Esophagus squamous epithelium (tissue), 5 donors: Measurements from ENCODE around the gene CEP128. TPM values are rescaled to one million over a fixed set of nuclear protein-coding genes. Genes with fewer than 3 reads are reported as not detected.

Experiments
- DNase-seq: peaks from one replicate; lab custom pipeline; 2025; lab: John Stamatoyannopoulos, UW
- H3K27ac ChIP-seq, 4 donors: fragments of 200-600 bp; sonication (generic); one replicate each; pipeline ENCODE4 v1.5.1; 2016 to 2019; ENCODE audit warnings: mild to moderate bottlenecking in 1 of 4
- H3K27me3 ChIP-seq, 4 donors: fragments of 200-600 bp; sonication (generic); 1 replicate in 3 of 4; 2 replicates in 1 of 4; pipeline versions ENCODE4 v1.5.1 to v1.6.0; 2017 to 2021; ENCODE audit warnings: antibody characterized with exemption in 1 of 4
- H3K36me3 ChIP-seq, 3 donors: fragments of 200-600 bp; sonication (generic); one replicate each; pipeline ENCODE4 v1.5.1; 2016 to 2019
- H3K4me1 ChIP-seq, 3 donors: fragments of 200-600 bp; sonication (generic); one replicate each; pipeline ENCODE4 v1.5.1; 2017 to 2019
- H3K4me3 ChIP-seq, 4 donors: fragments of 200-600 bp; sonication (generic); 1 replicate in 3 of 4; 2 replicates in 1 of 4; pipeline ENCODE4 v1.5.1; 2016 to 2019; ENCODE audit warnings: mild to moderate bottlenecking in 2 of 4, moderate library complexity in 1 of 4
- H3K9me3 ChIP-seq, 3 donors: fragments of 200-600 bp; sonication (generic); one replicate each; pipeline ENCODE4 v1.5.1; 2016 to 2019
- CTCF ChIP-seq, 6 experiments: fragments of 450-650 bp in 4 of 6; fragments of 200-600 bp in 2 of 6; sonication (generic) in 2 of 6; IDR thresholded peaks; one replicate each; pipeline ENCODE4 v1.5.1; 2016 to 2019; ENCODE audit warnings: antibody characterized with exemption in 6 of 6, mild to moderate bottlenecking in 4 of 6, moderate library complexity in 4 of 6
- POLR2A ChIP-seq, 4 donors: fragments of 450-650 bp; IDR thresholded peaks; one replicate each; pipeline ENCODE4 v1.6.1; 2017; ENCODE audit warnings: antibody characterized with exemption in 4 of 4, mild to moderate bottlenecking in 4 of 4, moderate library complexity in 3 of 4
- WGBS, 2 donors: methylation state at CpG; one replicate each; pipeline ENCODE4 v1.1.5; 2018; 5-methylcytosine and 5-hydroxymethylcytosine counted together
- intact Hi-C: fragments of 100-400 bp; cut with DNase I; formaldehyde crosslinking; loops from one replicate; pipeline ENCODE4 v1.15.0; 2022
- total RNA-seq, 4 donors: library from RNA; depleted of rRNA; stranded (reverse); fragments of >200 nt; gene quantifications; one replicate each; pipeline ENCODE4 v1.1.0, GENCODE V29; 2016
- donor health status: DM: yes; HTN: yes; CAD: no.

Gene CEP128
- total RNA-seq, 4 donors from 2014 or later = 2.0 to 12.6 (median 5.4) TPM

GRCh38 chr14:80770114-80770908 is 171.2 kb downstream of the CEP128 start:
- Histone ChIP-seq H3K4me1 (peaks cover 0 to 4% (median 0%) of the 10 kb centered on the region in 3 donors), H3K27ac (no peak overlapping the region), H3K36me3 (no peaks in the 10 kb centered on the region), H3K9me3 (no peaks in the 10 kb centered on the region), H3K27me3 (no peaks in the 10 kb centered on the region), H3K4me3 (no peak overlapping the region)
- intact Hi-C loops = no loop called here
- no peak for DNase-seq
- WGBS, 2 donors = 32 to 56% methylated on average over 1 of the region's 1 CpG
- no peak for TF ChIP-seq POLR2A (IDR thresholded peaks at IDR 0.05)
- TF ChIP-seq CTCF (IDR thresholded peaks at IDR 0.05) = no peak

GRCh38 chr14:80768646-80769045 is 172.9 kb downstream of the CEP128 start:
- Histone ChIP-seq H3K27ac (no peak overlapping the region), H3K9me3 (no peaks in the 10 kb centered on the region), H3K36me3 (no peaks in the 10 kb centered on the region), H3K4me1 (peaks cover 0 to 4% (median 0%) of the 10 kb centered on the region in 3 donors), H3K4me3 (no peak overlapping the region), H3K27me3 (no peaks in the 10 kb centered on the region)
- intact Hi-C loops = no loop called here
- TF ChIP-seq POLR2A (IDR thresholded peaks at IDR 0.05) (no peak), CTCF (IDR thresholded peaks at IDR 0.05) (no peak)
- 36 to 38% methylated on average over 3 of the region's 3 CpGs for WGBS, 2 donors
- DNase-seq = no peak

DNA sequence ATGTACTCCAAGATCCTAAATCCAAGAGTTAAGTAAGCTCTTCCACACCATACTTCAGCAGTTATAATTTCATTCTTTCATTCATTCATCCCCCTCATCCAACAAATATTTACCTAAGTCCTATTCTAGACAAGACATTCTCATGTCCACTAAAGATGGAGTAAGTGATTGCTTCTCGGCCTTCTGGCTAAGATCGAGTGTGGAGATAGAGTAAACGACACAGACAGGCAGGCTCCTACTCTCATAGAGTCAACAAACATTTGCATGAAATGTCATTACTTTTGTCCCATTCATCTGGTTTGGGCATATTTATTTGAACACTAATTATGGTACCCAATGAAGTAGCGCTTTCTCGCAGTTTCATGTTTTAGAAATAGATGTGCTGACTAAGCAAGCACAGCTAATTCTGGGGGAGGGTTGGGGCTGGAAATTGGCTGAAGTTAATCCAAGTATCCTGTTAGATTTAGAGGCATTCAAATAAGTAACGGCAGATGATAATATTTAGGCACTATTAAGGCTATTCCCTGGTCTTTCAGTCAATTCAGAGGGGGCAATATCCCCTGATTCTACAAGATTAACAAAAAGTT is 176.5 kb downstream of the CEP128 start:
- intact Hi-C loops = no loop called here
- WGBS, 2 donors = 88% methylated on average over 6 of the region's 6 CpGs
- H3K4me3 ChIP-seq = no peak overlapping the region
- H3K4me1 ChIP-seq = peaks cover 0 to 4% (median 0%) of the 10 kb centered on the region in 3 donors
- TF ChIP-seq POLR2A (IDR thresholded peaks at IDR 0.05) (no peak), CTCF (IDR thresholded peaks at IDR 0.05) (no peak)
- no peak overlapping the region for H3K27ac ChIP-seq
- H3K27me3 ChIP-seq = no peaks in the 10 kb centered on the region
- H3K9me3 ChIP-seq = no peaks in the 10 kb centered on the region
- DNase-seq = no peak
- H3K36me3 ChIP-seq = no peaks in the 10 kb centered on the region

DNA sequence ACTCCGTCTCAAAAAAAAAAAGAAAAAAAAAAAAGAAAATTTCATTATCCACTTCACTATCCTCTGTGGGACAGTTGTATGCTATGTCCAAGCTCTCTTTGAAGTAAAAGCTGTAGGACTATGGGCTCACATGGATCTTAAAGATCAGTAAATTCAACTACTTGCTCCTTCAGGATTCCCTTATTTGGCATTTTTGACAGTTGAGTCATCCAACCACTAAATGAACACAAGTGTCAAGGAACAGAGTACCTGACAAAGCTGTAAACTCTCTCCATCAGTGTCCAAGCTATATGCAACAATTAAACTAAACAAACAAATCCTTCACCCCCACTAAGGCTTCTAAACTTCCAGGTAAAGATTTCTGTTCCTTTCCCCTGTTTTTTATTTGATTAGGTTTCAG is 177.0 kb downstream of the CEP128 start:
- no peak overlapping the region for H3K4me3 ChIP-seq
- no peaks in the 10 kb centered on the region for H3K36me3 ChIP-seq
- H3K27ac ChIP-seq = no peak overlapping the region
- WGBS, 2 donors = no CpG with 5 or more reads among the region's 1 CpG
- DNase-seq = no peak
- H3K4me1 ChIP-seq = peaks cover 0 to 4% (median 0%) of the 10 kb centered on the region in 3 donors
- intact Hi-C loops = no loop called here
- no peaks in the 10 kb centered on the region for H3K9me3 ChIP-seq
- TF ChIP-seq POLR2A (IDR thresholded peaks at IDR 0.05) (no peak), CTCF (IDR thresholded peaks at IDR 0.05) (no peak)
- H3K27me3 ChIP-seq = no peaks in the 10 kb centered on the region

- H3K4me1 ChIP-seq = no peaks in the 10 kb centered on the region
- intact Hi-C loops = no loop called here
- no peak overlapping the region for H3K4me3 ChIP-seq
- H3K36me3 ChIP-seq = no peaks in the 10 kb centered on the region
- no peaks in the 10 kb centered on the region for H3K27me3 ChIP-seq
- DNase-seq = no peak
- no peak overlapping the region for H3K27ac ChIP-seq
- H3K9me3 ChIP-seq = no peaks in the 10 kb centered on the region
- 90 to 93% methylated on average over 3 of the region's 3 CpGs for WGBS, 2 donors
- TF ChIP-seq POLR2A (IDR thresholded peaks at IDR 0.05) (no peak), CTCF (IDR thresholded peaks at IDR 0.05) (no peak)
Observed at GRCh38 chr14:80762641-80763228, 178.8 kb downstream of the CEP128 start.
